ENCODE measurements around the gene TOX2.

Gene TOX2

DNA sequence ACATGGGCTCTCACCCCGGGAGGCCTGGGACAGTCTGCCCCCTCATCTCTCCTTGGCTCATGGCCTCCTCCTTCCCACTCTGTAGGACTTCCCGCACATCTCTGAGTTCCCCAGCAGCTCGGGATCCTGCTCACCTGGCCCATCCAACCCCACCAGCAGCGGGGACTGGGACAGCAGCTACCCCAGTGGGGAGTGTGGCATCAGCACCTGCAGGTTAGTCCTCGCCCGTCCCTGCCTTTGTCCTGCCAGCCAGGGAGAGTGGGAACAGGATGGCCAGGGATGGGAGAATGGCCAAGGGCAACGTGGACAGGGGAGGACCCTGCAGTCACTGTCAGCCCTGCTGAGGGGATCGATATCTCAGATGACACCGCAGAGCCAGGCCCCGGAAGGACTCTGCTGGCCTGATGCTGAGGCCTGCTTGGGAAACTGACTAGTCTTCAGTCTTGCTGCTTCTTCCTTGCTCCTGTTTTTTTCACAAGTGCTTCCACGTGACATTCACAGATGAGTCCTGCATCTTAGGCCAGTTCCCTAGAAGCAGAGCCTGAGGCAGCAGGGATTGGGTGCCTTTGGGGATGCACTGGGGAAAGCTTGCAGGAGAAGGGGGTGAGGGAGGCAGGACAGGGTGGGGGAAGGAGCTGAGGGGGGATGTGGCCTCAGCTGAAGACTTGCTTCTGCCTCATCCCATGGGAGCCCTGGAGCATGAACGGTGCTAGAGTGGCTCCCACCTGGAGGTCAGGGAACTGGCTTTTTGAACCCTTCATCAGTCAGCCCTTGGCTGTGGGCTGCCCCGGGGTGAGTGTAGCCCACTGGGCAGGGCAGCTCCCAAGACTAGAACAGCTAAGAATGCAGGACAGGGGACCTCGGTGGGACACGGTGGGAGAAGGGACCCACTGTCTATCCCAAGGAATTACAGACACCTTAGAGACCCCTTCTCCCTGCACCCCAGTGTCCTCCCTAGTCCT, 152.3 kb downstream of the TOX2 start:
- DNase-seq, result no peak

DNA sequence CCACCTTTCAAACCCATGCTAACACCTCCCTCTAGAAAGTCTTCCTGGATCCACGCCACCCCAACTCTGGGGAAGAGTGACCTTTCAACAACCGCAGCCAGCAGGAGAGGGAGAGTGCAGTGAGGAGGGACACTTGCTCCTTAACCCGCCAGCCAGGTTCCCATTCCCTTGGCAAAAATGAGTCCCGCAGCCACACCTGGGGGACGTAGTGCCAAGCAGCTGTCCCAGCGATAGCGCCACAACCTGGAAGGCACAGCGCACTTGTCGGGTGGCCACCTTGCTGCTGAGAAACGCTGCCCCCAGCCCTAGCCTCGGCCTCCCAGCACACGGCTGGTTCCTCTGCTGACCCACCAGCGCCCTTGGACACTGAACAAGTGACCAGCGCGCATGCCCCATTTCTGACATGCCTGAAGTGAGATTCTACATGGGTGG, 153.0 kb downstream of the TOX2 start:
- no peak for DNase-seq

DNA sequence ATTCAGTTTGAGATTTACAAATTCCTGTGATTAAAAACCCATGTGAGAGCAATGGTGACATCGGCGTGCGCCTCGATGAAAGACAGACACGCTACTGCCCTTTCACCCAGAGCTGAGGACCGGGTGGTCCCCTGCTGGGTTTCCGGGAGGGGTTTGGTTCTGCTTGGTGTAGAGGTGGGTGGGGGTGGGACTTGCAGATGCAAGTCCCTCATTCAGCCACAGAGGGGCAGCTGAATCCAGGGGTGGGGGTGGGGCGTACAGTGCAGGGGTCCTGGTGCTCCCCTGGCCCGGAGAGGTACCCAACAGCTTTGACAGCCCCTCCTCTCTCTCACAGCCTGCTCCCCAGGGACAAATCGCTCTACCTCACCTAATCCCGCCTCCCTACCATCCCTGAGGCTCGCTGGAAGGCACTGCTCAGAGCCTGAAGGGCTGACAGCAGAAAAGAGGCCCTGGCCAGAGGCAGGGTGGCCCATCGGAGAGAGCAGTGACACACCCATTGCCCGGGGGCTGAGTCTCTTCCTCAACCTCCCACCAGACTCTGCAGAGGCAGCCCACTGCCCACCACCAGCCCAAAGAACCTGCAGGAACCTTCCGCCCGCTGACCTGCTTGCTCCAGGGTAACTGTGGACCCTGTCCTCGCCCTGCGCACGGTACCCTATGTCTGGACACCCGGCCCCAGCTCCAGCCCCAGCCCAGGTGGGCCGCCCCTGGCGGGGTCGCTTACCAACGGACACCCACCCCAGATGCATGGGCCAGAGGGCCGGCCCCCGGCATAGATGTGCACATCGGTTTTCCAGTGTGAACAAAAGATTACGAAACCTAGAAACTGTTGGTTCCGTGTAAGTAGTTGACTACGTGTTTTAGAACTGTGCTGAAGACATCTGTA, 153.9 kb downstream of the TOX2 start:
- DNase-seq, result no peak

GRCh38 chr20:44069203-44070011, 154.8 kb downstream of the TOX2 start:
- DNase-seq, result no peak

- no peak for DNase-seq
Measured at GRCh38 chr20:44070139-44070900, 155.7 kb downstream of the TOX2 start.

DNA sequence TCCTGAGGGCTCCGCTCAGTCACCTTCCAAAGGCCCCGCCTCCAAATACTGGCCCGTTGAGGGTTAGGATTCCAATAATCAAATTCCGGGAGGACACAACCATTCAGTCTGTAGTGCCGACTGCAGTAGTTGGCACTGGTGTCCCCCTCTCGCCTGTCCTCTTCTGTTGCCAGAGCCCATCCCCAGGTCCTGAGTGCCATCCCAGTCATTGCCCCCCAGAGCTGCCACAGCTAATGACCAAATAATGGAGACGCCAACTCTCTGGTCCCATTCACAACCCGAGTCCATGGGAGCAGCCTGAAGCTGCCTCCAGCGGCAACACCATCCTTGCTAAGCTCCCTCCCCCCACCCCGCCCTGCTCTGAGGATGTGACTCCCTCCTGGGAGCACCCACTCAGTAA, 156.4 kb downstream of the TOX2 start:
- DNase-seq, result no peak

DNA sequence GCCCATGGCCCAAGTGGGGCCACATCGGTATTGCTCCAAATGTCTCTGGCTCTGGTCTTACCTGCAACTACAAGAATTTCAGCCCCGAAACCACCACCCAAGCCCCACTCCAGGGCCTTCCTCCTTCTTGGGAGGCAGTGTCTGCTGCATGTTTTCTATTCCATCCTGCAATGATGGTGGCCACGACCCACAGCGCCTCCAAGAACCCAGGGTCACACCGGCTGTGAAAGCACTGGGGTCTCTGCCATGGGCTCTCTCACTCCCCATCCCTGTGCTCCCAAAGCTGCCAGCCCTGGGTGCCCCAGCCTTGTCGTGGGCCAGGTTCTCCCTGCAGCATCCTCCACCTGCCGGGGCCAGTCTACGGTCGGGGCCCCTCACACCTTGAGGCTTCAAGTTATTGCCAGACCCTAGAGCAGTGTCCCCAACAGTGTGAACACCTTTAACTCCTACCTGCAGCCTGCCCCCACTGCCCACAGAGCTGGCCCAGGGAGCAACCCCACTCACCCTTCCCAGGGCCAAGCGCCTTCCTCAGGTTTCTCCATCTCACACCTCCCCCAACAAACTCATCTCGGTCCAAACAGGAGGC, 157.0 kb downstream of the TOX2 start:
- no peak for DNase-seq

DNA sequence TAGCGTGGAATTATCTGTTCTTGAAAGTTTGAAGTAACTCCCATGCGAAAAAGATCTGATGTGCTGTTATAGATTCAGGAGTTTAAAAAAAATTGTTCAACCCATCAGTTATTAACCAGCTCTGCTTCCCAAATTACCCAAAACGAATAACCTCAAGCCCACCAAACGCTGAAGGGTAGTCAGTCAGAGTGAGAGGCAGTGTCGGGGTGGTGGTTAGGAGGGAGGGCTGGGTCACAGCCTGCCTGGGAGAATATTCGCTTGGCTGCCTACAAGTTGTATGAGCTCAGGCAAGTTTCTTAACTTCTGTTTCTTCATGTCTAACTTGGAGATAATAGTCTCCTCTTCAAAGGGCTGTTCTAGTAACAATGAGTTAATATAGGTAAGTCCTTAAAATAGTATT, 157.7 kb downstream of the TOX2 start:
- DNase-seq, result no peak

DNA sequence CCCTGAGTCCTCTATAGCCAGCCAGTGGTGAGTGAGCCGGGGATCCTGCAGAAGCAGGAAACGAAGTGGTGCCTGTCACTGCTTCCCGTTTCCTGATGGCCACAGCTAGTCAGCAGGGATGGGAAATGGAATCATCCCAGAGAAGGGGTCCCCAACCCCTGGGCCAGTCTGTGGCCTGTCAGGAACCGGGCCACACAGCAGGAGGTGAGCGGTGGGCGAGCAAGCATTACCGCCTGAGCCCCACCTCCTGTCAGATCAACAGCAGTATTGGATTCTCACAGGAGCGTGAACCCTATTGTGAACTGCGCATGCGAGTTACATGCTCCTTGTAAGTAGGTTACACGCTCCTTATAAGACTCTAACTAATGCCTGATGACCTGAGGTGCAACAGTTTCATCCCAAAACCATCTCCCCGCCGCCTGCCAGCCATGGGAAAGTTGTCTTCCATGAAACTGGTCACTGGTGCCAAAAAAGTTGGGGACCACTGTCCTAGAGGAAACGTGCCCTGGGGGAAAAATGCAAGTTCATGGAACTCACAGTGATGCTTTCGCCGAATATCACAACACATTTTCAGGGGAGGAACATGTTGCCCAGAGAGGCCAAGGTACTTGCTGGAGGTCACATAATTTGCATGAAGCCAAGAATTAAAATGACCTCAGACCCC, 158.5 kb downstream of the TOX2 start:
- DNase-seq, result no peak

DNA sequence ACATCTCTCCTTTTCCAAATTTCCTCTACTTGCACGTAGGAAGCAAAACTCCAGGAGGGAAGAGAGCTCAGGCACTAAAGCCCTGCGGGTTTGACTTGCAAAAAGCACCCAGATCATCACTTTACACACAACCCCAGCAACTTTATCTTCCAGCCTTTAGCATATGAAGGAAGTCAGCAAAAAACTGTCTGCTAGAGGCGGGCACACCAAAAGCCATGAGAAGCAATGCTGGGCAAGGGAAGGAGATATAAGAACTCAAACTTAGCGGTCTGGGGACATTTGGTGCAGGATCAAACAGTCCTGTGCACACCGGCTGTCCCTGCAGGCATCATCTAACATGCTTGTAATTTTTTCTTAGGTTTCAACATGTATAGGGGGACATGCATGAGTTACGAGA, 159.0 kb downstream of the TOX2 start:
- DNase-seq, result no peak

- peak; percentile 46 for DNase-seq
Measured at GRCh38 chr20:44074252-44075151, 159.8 kb downstream of the TOX2 start.

- DNase-seq, result no peak
Measured at GRCh38 chr20:44075191-44075949, 160.7 kb downstream of the TOX2 start.

DNA sequence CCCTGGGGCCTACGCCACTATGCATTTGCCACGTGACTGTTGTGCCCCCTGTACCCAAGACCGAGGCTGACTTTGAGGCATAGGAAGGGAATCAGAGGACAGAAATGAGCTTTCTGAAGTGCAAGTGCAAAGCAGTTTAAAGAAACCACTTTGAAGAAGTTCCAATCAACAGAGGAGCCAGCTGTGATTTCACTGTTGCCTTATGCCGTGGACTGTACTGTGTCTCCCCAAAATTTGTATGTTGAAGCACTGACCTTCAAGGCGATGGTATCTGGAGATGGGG, 161.2 kb downstream of the TOX2 start:
- no peak for DNase-seq

GRCh38 chr20:44079291-44079690, 164.6 kb downstream of the TOX2 start:
- peak; percentile 28 for DNase-seq

DNA sequence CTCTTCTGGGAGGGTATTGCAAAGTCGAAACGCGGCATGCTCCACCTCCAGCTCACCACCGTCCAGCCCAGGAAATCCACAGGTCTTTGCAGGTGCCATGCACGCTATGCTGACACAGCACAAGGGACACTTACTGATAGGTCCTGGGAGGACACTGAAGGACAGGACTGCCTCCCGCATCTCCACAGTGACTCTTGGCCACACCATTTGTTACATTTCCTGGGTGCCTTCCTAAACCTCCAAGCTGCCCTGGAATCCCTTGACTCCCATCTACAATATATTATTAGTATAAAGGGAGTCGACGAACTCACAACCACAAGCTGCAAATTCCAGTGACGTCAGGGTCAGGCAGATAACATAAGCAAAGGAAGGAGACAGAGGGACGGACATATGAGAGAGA, 165.4 kb downstream of the TOX2 start:
- DNase-seq, result peak; percentile 59

DNA sequence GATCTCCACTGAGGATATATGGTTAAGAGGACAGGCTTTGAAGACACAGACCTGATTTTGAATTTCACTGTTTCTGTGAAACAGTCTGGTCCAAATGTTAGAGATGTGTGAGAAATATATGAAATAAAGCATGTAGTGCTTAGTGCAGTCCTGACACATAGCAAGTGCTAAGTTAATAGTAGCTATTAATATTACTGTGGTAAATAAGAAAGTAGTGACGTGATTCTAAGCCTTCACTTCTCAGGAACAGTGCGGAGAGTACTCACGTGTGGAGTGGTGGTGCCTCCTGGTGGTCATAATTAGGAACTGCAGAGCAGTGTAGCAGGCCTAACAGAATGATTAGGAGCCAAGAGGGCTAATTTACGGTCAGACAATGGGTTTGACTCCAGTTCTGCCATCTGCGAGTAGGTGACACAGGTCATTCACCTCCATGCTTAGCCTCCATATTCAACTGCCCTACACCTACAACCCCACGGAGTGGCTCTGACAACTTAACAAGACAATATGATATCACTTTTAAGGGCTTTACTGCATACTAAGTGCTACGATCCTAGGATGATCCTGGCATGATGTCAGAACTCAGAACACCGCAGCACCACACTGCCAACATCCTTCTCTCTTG, 166.1 kb downstream of the TOX2 start:
- DNase-seq, result peak; percentile 41

DNA sequence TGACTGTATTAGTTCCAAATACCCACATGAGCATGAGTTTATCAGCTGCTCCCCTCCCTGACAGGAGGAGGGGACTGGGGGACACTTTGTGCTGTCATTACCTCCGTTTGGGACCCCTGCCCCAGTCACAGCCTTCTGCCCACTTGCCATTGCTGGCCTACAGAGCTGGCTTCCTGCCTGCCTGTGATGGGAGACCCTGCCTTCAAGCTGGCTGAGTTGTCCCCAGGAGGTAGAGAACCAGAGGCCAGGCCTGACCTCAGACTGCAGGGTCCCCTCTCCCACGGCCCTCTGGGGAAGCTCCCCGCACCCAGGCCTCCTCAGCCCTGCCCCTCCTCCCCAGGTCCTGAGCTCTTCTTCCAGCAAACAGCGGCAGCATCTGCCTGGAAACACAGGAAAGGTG, 166.8 kb downstream of the TOX2 start:
- no peak for DNase-seq

GRCh38 chr20:44081888-44082287, 167.2 kb downstream of the TOX2 start:
- DNase-seq, result no peak
